Activated T-cell treated with anti-CD3 and anti-CD28 coated beads for 48 hours (primary cell): ENCODE data around the gene MYO9B.
A peak's percentile ranks its signal among the peaks of the same experiment; 100 is the strongest.
"Not testable (repeated sequence)": the region's sequence is repeated elsewhere in the genome, so short reads cannot be mapped to it uniquely, and the experiment has no call there.

Source experiments
- DNase-seq: peaks from one replicate; pipeline ENCODE4 v3.0.0-alpha.2; 2020; ENCODE audit warnings: low read depth

Gene MYO9B

DNA sequence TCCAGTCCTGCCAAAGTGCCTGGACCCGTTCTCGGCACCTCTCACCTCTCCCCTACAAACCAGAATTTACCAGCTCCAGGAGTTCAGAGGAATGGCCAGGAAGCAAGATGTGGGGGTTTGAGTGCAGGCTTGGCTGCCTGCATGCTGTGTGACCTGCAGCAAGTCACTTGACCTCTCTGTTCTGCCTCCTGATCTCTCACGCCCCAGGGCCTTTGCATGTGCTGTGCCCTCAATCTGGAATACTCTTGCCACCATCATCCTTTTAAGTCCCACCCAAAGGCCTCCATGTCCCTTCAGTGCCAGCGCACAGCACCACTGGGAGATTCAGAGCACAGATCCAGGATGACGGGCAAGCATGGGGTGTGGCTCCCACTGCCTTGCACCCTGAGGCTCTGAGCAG is 43.4 kb downstream of the MYO9B start:
- DNase-seq: no peak

DNA sequence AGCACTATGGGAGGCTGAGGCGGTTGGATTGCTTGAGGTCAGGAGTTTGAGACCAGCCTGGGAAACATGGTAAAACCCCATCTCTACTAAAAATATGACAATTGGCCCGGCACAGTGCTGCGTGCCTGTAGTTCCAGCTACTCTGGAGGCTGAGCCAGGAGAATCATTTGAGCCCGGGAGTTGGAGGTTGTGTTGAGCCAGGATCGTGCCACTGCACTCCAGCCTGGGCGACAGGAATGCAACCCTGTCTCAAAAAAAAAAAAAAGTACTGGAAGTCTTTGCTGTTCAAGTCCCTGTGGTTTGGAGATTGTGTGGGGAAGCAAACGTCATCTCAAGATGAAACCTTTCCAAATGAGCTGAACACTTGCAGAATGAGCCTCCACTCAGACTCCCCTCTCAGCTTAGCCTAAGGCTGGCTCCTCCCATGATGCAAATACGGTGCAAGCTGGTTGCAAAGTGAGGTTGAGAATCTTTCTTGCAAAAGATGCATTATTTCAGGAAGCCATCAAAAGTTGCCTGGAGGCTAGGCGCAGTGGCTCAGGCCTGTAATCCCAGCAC is 46.2 kb downstream of the MYO9B start:
- DNase-seq: no peak

DNA sequence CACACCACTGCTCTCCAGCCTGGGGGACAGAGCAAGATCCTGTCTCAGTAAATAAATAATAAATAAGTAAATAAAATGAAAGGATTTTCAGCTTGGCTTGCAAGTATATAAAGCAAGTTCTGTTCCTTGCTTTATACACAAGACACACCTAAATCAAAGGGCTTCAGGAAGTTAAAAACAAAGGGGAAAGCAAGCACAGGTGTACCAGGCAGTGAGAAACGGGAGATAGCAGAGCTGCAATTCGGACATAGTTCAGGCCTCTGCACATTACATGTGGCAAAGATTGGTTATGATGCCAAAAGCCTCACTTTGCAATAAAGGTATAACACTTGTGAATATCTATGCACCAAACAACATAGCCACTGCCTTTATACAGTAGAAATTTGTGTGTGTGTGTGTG is 47.5 kb downstream of the MYO9B start:
- DNase-seq: no peak

DNA sequence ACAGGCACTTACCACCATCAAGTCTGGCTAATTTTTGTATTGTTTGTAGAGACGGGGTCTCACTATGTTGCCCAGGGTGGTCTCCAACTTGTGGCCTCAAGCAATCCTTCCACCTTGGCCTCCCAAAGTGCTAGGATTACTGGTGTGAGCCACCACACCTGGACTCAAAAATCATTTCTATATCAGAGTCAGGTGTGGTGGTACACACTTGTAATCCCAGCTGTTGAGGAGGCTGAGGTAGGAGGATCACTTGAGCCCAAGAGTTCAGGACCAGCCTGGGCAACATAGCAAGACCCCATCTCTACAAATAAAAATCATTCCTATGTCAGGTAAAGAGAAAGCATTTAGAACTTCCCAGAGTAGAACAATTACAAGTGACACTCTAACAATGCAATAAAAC is 48.4 kb downstream of the MYO9B start:
- DNase-seq: no peak

DNA sequence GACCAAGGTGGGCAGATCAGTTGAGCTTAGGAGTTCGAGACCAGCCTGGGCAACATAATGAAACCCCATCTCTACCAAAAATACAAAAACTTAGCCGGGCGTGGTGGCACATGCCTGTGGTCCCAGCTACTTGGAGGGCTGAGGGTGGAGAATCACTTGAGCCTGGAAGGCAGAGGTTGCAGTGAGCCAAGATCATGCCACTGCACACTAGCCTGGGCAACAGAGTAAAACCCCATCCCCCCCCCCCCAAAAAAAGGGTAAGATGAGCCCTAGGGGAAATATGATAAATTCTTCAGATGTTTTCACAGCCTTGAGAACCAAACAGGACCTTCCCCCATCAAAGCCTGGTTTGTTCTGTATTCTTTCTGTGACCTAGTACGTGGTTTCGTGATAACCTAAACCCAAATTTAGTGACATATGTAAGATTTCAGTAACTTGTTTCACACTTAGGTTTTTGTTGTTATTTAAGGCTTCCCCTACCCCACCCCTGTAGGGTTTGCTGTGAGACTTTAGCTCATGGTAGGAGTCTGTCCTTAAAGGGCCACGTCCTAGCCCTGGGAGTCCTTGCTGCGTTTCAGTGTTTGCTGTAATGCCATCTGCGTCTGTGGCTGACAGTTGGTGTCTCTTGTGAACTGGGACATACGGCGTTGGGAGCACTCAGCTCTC is 49.6 kb downstream of the MYO9B start:
- DNase-seq: no peak

DNA sequence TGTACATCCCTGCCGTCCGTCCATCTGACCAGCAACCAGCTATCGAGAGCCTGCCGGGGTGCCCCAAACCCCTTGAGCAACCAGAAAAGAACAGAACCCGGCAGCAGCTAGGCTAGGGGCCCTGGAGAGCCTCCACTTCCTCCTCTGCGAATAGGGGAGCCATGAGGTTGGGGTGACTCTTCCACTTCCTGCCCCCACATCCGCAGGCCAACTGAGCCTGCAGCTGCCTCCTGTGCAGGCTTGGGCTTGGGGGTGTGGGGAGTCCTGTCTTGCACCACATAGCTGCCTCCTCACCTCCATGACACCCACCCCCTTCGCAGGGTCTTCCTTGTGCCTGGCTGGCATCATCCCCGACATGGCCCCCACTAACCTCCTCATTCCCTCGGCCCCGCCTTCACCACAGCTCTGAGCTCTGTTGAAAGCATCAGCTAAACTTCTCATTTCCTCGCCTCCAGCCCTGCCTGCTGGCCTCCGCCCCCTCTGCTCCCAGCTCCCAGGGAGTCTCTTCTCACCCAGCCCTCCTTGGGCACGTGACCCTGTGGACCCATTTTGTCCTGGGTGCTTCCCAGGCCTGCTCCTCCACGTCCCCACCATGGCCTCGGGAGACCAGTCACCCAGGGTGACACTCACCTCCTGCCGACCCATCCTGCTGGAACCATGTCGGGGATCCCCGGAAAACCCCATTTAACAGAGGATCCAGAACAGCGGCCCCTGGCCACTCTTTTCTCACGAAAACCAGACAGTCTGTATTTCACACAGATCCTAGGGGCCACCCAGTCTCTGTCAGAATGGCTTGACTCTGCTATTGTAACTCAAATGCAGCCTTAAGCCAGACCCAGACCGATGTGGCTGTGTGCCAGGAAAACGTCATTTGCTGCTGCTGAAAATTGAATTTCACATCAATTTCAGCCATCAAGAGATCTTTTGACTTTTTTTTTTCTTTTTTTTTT is 50.4 kb downstream of the MYO9B start:
- peak; percentile 55 for DNase-seq

DNA sequence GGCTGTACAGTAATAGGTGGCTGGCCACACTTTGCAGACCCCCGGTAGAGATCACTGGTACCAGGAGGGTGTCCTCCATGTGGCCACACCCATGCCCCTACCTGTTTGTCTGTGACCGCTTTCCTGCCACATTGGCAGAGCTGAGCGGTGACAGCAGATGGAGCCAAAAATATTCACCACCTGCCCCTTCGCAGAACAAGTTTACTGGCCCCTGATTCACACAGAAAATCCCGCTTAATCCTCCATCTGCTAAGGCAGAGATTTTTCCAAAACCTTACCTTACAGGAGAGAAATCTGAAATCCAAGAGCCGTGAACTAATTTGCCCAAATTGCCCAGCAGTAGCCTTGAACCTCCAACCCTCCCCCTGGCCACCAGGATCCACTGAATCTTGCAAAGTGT is 52.1 kb downstream of the MYO9B start:
- no peak for DNase-seq

DNA sequence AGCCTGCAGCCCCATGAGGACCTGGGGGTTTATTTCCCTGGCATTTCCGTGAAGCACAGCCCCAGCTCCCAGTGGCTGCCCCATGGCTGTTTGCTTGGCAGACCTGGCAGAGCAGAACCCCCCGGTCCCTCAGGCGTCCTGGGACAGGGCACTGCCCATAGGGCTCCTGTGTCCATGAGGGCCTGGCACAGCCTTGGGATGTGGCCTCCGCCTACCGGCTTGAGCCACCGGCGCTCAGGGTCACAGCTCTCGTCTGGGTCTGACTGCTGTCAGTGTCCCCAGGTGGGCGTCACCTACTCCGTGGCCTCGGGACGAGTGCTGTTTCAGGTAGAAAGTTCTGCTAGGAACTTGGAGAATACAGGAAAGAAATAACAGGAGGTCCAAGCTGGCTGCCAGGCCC is 52.8 kb downstream of the MYO9B start:
- DNase-seq: no peak

DNA sequence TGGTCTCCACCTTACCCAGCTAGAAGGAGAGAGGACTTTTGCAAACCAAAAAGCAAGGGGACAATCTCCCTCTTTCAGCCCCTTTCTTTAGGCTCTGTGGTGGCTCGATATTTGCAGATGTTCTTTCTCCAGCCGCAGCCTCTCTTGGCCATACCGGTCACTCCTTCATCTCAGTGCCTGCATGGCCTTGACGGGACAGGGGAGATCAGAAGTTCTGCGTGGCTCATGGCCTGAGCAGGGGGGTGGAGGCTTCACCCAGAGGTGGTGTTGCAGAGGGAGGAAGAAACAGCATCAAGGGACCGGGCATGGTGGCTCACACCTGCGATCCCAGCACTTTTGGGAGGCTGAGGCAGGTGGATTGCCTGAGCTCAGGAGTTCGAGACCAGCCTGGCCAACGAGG is 53.2 kb downstream of the MYO9B start:
- DNase-seq: no peak

DNA sequence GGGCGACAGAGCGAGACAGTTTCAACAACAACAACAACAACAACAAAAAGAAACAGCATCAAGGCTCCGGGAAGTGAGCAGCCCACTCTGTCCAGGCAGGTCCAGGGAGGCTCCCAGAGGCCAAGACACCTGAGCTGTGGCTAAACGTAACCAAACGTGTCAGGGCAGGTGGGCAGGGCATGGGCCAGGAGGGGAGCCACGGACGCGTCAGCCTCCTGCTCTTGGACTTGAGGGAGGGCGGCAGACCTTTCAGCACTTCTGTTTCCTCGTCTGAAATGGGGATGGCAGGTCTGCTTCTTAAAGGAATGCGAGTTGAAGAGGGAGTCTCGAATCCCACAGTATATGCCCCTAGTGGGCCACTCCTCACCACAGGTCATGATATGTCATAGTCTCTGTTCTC is 53.8 kb downstream of the MYO9B start:
- no peak for DNase-seq

DNA sequence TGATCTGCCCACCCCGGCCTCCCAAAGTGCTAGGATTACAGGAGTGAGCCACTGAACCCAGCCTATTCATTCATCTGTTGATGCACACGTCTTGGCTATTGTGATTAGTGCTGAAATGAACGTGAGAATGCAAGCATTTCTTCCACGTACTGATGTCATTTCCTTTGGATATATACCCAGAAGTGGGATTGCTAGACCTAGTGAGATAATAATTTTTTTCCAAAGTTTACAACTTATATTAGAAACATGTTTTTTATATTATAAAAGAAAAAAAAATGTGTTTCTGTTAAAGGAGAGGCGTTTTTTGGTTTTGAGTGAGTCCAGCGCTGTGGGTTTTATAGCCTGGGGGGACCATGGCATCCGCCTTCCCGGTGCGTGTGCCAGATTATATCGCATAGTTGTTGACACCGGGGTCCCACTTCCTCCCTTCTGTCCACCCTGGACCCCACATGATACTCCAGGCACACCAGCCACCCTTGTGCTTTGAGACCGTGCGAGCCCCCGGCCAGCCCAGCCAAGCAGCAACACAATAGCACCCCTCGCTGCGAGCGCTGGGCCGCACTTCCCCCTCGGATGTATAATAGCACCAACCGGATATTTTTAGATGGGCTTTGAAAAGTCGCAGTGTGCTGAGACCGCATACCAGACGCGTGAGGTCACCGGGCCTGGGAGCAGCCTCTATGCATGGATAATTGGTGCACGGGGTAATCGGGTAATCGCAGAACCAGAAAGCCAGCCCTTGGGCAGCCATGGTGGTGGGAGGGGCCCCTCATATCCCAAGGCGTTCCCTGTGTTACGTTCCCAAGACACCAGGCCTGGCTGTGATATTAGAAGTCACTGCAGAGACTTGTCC is 59.6 kb downstream of the MYO9B start:
- DNase-seq: peak; percentile 12

DNA sequence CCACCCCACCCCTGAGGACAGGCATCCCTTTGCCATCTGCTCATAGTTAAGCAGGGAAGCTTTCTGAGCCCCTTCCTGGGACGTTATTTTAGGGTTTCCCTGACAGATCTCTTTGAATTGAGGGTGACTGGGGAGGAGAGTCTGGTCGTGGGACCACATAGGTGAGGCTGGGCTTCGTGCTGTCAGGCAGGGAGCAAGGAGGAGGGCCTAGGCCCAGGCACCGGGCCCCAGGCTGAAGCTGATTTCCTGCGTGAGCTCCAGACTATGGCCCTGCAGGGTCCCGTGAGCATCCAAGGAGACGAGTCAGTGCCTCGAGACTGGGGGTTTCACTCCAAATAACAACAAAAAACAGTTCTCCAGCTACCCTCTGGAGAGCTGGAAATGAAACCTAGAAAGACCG is 60.4 kb downstream of the MYO9B start:
- no peak for DNase-seq

DNA sequence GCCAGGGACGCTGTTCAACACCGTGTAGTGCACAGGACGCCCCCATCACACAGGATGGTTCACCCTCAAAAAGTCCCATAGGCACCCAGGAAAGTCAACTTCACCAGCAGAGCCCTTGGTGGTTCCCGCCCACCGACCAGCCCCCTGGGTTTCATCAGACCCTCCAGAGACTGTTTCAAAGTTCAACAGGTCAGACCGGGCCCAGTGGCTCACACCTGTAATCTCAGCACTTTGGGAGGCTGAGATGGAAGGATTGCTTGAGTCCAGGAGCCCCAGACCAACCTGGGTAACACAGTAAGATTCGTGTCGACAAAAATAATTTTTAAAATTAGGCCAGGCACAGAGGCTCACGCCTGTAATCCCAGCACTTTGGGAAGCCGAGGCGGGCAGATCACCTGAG is 61.0 kb downstream of the MYO9B start:
- no peak for DNase-seq

DNA sequence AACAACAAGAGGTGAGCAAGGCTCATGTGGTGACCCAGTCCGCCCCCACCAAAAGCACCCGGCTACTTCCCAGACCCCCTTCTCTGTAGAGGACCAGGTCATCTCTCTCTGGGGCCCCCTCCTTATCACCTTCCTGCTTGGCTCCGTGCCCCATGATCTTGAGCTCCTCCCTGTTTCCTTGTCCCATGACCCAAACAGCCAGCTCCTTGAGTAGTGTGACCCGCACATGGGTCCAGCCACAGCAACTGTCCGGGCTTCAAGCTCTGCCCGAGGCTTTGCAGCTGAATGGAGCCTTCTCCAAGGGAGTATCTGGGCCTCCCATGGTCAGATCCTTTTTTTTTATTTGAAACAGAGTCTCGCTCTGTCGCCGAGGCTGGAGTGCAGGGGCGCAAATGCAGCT is 61.8 kb downstream of the MYO9B start:
- no peak for DNase-seq

DNA sequence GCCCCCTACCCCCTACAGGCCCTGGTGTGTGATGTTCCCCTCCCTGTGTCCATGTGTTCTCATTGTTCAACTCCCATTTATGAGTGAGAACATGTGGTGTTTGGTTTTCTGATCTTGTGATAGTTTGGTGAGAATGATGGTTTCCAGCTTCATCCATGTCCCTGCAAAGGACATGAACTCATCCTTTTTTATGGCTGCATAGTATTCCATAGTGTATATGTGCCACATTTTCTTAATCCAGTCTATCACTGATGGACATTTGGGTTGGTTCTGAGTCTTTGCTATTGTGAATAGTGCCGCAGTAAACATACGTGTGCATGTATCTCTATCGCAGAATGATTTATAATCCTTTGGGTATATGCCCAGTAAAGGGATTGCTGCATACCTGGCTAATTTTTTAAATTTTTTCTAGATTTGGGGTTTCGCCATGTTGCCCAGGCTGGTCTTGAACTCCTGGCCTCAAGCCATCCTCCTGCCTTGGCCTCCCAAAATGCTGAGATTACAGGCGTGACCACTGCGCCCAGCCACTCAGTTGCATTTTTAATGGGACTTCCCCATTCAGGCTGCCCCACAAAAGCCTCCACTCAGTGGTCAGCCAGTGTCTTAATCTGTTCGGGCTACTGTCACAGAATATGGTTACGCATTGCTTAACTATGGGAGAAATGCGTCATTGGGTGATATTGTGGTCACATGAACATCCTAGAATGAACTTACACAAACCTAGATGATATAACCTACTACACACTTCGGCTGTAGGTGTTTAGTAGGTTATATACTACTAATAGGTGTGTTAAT is 62.7 kb downstream of the MYO9B start:
- not testable (repeated sequence) for DNase-seq

DNA sequence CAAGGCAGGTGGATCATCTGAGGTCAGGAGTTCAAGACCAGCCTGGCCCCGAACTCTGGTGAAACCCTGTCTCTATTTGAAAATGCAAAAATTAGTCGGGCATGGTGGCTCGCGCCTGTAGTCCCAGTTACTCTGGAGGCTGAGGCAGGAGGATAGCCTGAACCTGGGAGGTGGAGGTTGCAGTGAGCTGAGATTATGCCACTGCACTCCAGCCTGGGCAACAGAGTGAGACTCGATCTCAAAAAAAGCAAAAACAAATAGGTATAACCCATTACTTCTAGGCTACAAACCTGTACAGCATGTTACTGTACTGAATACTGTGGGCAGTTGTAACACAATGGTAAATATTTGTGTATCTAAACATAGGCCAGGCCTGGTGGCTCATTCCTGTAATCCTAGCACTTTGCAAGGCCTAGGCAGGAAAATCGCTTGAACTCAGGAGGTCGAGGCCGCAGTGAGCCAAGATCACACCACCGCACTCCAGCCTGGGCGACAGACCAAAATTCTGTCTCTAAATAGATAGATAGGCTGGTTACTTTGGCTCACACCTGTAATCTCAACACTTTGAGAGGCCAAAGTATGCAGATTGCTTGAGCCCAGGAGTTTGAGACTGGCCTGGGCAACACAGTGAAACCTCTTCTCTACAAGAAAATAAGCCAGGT is 63.5 kb downstream of the MYO9B start:
- no peak for DNase-seq

DNA sequence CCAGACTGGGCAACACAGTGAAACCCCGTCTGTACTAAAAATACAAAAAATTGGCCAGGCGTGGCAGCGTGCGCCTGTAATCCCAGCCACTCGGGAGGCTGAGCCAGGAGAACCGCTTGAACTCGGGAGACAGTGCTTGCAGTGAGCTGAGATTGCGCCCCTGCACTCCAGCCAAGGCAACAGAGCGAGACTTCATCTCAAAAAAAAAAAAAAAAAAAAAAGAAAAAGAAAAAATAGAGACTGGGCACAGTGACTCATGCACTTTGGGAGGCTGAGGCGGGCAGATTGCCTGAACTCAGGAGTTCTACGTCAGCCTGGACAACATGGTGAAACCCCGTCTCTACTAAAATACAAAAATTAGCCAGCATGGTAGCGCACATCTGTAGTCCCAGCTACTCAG is 69.2 kb downstream of the MYO9B start:
- DNase-seq: not testable (repeated sequence)

DNA sequence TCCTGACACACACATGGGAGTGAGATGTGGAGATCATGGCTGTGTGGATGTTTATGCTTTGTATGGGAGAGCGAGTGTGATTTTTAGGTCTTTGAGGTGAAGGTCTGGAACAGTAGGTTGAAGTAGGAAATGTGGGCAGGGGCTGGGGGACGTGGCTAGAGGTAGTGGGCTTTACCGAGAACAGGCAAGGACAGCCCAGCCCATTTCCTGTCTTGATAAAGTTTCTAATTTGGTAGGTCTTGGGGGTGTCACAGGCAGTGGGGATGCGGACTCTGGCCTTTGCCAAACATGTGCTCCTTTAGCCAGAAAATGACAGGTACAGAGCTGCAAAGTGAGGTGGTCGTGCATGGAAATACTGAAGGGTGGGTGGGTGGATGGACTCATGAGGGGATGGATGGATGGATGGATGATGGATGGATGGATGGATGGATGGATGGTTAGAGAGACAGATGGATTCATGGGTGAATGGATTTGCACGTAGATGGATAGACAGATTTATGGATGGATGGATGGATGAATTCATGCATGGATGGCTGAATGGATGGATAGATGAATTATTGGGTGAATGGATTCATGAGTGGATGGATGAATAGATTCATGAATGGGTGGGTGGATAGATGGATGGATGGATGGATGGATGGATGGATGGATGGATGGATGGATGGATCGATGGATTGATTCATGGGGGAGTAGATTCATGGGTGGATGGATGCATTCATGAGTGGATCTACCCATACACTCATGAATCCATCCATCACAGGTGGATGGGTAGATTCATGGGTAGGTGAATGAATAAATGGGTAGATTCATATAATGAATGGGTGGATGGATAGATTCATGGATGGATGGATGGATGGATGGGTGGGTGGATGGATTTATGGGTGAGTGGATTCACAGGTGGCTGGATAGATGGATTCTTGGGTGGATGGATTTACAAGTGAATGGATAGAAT is 70.2 kb downstream of the MYO9B start:
- no peak for DNase-seq

DNA sequence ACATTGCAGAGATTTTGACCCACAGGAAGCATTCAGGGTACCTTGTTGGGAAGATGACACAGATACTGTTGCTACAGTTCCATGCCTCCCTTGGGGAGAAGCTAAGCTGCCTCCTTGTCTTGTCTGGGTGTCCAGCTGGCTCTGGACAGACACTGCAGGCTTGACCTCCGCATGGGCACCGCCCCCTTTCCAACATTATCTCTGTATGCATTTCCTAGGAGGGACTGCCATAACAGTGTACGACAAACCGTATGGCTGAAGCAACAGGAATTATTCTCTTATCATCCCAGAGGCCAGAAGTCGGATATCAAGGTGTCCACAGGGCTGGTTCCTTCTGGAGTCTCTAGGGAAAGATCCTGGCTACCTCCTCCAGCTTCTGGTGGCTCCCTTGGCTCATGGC is 72.6 kb downstream of the MYO9B start:
- no peak for DNase-seq
